ENCODE data around the gene MED31. TPM values are rescaled to one million over a fixed set of nuclear protein-coding genes. Genes with fewer than 3 reads are reported as not detected.

The MED31 gene
- total and polyA plus RNA-seq, 2 of the 13 experiments (the other 11 are each of a cell fraction or from before 2014, with no cell fraction given): 19.0 to 20.9 TPM

DNA sequence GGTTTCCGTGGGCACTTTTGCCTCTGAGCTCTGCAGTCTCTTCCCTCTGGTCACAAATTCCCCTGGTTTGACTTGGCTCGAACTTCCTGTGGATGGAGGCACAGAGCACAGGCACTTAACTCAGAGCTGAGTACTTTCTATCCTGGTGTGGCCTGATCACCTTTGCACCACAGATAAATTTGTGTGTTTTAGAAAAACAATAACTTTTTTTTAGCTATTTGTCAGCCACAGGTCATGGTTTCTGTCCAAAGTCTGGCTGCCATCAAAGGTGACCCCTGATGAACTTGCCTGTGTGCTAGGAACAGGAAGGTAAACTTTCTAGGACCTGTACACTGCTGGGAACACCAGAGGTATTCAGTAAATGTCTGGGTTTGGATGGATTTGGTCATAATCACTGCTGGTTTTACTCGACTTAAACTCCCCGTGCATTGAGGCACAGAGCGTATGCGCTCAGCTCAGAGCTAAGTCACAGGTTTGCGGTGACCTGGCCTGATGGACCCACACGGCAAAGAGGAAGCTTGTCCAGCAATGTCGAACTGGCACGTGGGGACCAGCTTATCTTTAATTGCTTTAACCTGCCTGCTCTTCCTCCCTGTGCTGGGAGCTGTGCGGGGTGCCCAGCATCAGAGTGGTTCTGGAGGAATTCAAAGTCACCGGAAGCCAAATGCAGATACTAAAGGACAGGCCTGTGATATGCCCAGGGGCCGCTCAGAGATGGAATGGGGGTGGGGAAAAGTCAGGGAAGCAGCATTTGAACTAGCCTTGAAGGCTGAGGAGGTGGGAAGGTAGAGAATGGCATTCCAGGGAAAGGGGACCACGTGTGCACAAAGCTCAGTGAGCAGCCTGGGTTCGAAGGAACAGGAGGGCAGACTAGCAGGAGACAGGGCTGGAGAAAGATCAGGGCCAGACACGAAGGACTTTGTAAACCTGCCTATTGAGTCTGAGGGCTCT lies 48.9 kb upstream of the MED31 start (continued):
- TF ChIP-seq, protein P1, sequence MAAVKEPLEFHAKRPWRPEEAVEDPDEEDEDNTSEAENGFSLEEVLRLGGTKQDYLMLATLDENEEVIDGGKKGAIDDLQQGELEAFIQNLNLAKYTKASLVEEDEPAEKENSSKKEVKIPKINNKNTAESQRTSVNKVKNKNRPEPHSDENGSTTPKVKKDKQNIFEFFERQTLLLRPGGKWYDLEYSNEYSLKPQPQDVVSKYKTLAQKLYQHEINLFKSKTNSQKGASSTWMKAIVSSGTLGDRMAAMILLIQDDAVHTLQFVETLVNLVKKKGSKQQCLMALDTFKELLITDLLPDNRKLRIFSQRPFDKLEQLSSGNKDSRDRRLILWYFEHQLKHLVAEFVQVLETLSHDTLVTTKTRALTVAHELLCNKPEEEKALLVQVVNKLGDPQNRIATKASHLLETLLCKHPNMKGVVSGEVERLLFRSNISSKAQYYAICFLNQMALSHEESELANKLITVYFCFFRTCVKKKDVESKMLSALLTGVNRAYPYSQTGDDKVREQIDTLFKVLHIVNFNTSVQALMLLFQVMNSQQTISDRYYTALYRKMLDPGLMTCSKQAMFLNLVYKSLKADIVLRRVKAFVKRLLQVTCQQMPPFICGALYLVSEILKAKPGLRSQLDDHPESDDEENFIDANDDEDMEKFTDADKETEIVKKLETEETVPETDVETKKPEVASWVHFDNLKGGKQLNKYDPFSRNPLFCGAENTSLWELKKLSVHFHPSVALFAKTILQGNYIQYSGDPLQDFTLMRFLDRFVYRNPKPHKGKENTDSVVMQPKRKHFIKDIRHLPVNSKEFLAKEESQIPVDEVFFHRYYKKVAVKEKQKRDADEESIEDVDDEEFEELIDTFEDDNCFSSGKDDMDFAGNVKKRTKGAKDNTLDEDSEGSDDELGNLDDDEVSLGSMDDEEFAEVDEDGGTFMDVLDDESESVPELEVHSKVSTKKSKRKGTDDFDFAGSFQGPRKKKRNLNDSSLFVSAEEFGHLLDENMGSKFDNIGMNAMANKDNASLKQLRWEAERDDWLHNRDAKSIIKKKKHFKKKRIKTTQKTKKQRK (IDR thresholded peaks at IDR 0.05; ENCODE audit: low read length): no peak
- TF ChIP-seq, protein P2, sequence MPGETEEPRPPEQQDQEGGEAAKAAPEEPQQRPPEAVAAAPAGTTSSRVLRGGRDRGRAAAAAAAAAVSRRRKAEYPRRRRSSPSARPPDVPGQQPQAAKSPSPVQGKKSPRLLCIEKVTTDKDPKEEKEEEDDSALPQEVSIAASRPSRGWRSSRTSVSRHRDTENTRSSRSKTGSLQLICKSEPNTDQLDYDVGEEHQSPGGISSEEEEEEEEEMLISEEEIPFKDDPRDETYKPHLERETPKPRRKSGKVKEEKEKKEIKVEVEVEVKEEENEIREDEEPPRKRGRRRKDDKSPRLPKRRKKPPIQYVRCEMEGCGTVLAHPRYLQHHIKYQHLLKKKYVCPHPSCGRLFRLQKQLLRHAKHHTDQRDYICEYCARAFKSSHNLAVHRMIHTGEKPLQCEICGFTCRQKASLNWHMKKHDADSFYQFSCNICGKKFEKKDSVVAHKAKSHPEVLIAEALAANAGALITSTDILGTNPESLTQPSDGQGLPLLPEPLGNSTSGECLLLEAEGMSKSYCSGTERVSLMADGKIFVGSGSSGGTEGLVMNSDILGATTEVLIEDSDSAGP (CRISPR knock-in tag; IDR thresholded peaks at IDR 0.05; ENCODE audit: borderline replicate concordance): no peak; the same call in 1 of the 2 replicates
- TF ChIP-seq ZMYM3 (CRISPR knock-in tag; IDR thresholded peaks at IDR 0.05) (peak; percentile 54; the same call in 1 of the 2 replicates), HOXD1 (CRISPR knock-in tag; IDR thresholded peaks at IDR 0.05) (peak; percentile 96), IKZF4 (CRISPR knock-in tag; IDR thresholded peaks at IDR 0.05; ENCODE audit: borderline replicate concordance, low read depth, not compliant biosample characterization) (no peak), AKAP8 (CRISPR knock-in tag; IDR thresholded peaks at IDR 0.05) (0 out of 2 replicates have a peak, but pooled peaks have one; percentile 29), MEIS1 (CRISPR knock-in tag; IDR thresholded peaks at IDR 0.05; ENCODE audit: borderline replicate concordance) (peak; percentile 87), ARHGAP35 (CRISPR knock-in tag; IDR thresholded peaks at IDR 0.05; ENCODE audit: borderline replicate concordance) (0 out of 2 replicates have a peak, but pooled peaks have one; percentile 20), HNRNPL (IDR thresholded peaks at IDR 0.05; ENCODE audit: low read depth, low read length) (peak; percentile 40; the same call in 1 of the 2 replicates), ZNF317 (CRISPR knock-in tag; IDR thresholded peaks at IDR 0.05) (peak; percentile 68)
- TF ChIP-seq, protein P3, sequence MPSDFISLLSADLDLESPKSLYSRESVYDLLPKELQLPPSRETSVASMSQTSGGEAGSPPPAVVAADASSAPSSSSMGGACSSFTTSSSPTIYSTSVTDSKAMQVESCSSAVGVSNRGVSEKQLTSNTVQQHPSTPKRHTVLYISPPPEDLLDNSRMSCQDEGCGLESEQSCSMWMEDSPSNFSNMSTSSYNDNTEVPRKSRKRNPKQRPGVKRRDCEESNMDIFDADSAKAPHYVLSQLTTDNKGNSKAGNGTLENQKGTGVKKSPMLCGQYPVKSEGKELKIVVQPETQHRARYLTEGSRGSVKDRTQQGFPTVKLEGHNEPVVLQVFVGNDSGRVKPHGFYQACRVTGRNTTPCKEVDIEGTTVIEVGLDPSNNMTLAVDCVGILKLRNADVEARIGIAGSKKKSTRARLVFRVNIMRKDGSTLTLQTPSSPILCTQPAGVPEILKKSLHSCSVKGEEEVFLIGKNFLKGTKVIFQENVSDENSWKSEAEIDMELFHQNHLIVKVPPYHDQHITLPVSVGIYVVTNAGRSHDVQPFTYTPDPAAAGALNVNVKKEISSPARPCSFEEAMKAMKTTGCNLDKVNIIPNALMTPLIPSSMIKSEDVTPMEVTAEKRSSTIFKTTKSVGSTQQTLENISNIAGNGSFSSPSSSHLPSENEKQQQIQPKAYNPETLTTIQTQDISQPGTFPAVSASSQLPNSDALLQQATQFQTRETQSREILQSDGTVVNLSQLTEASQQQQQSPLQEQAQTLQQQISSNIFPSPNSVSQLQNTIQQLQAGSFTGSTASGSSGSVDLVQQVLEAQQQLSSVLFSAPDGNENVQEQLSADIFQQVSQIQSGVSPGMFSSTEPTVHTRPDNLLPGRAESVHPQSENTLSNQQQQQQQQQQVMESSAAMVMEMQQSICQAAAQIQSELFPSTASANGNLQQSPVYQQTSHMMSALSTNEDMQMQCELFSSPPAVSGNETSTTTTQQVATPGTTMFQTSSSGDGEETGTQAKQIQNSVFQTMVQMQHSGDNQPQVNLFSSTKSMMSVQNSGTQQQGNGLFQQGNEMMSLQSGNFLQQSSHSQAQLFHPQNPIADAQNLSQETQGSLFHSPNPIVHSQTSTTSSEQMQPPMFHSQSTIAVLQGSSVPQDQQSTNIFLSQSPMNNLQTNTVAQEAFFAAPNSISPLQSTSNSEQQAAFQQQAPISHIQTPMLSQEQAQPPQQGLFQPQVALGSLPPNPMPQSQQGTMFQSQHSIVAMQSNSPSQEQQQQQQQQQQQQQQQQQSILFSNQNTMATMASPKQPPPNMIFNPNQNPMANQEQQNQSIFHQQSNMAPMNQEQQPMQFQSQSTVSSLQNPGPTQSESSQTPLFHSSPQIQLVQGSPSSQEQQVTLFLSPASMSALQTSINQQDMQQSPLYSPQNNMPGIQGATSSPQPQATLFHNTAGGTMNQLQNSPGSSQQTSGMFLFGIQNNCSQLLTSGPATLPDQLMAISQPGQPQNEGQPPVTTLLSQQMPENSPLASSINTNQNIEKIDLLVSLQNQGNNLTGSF (CRISPR knock-in tag; IDR thresholded peaks at IDR 0.05): no peak
- TF ChIP-seq, protein P4, sequence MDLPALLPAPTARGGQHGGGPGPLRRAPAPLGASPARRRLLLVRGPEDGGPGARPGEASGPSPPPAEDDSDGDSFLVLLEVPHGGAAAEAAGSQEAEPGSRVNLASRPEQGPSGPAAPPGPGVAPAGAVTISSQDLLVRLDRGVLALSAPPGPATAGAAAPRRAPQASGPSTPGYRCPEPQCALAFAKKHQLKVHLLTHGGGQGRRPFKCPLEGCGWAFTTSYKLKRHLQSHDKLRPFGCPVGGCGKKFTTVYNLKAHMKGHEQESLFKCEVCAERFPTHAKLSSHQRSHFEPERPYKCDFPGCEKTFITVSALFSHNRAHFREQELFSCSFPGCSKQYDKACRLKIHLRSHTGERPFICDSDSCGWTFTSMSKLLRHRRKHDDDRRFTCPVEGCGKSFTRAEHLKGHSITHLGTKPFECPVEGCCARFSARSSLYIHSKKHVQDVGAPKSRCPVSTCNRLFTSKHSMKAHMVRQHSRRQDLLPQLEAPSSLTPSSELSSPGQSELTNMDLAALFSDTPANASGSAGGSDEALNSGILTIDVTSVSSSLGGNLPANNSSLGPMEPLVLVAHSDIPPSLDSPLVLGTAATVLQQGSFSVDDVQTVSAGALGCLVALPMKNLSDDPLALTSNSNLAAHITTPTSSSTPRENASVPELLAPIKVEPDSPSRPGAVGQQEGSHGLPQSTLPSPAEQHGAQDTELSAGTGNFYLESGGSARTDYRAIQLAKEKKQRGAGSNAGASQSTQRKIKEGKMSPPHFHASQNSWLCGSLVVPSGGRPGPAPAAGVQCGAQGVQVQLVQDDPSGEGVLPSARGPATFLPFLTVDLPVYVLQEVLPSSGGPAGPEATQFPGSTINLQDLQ (CRISPR knock-in tag; IDR thresholded peaks at IDR 0.05): 0 out of 2 replicates have a peak, but pooled peaks have one; percentile 19

Data from HepG2 (cell line).